Right kidney (tissue), 9 donors: ENCODE data around the gene MYRFL.
"Not testable (repeated sequence)": the region's sequence is repeated elsewhere in the genome, so short reads cannot be mapped to it uniquely, and the experiment has no call there.

Experiments
- DNase-seq: peaks from one replicate; pipeline ENCODE4 v3.0.0-alpha.2; 2016
- long read RNA-seq, 8 donors: transcript quantifications; one replicate each; lab custom pipeline, GENCODE V29; 2026

Gene MYRFL
- long read RNA-seq, donor 1, result 0 reads
- long read RNA-seq, donor 2, result 0 reads
- long read RNA-seq, donor 3, result 0 reads
- long read RNA-seq, donor 4, result 0 reads
- long read RNA-seq, donor 5, result 0 reads
- long read RNA-seq, donor 6, result 0 reads
- long read RNA-seq, donor 7, result 0 reads
- long read RNA-seq, donor 8, partial matches to known transcripts, result 7 of 7 reads
- long read RNA-seq, donor 8, other reads (novel, unspliced or antisense), result 0 of 7 reads

DNA sequence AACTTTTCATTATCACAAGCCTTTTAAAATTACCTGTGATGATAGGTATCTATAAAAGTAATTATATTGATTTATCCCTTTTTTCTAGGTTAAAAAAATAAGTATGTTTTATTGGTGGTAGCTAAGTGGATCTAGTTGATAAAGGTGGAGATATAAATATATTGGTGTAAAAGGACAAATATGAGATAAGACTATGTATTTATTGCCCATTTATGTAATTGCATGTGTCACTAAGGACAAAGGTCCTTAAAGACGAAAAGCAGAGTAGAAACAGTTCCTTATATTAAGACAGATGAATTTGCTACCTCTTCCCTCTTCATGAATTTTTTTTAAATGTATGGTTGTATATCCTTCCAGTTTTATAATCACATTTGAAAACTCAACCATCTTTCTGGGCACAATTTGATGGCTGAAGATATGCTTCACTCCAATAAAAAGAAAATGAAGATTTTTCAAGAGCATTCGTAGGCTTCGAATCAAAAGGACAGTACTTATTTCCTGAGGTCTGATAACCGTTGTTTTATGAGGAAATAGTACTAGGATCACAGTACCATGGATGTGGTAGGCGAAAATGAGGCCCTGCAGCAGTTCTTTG is at the start of gene MYRFL:
TSS of gene MYRFL (plus strand) at position 262 of the 595 bp plus-strand sequence. CDS start at position 553, 291 bp downstream.
- no peak for DNase-seq

DNA sequence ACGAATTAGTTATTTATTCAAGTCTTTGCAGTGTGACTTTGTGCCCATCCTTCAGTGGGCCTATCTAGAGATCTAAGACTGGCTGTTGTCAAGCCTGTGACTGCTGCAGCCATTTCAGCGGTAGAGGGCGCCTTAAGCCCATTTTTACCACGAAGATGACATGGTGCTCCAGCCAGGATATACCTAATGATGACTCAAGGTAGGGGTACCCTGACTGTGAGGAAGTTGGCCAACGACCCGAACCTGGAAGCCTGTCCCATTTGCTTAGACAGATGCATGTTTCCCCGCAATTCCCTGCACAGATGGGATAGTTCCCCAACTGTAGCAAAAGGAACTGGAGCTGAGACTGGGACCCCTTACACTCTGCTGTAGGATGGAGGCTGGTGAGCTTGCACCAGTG is 45.1 kb upstream of the MYRFL start:
- no peak for DNase-seq

DNA sequence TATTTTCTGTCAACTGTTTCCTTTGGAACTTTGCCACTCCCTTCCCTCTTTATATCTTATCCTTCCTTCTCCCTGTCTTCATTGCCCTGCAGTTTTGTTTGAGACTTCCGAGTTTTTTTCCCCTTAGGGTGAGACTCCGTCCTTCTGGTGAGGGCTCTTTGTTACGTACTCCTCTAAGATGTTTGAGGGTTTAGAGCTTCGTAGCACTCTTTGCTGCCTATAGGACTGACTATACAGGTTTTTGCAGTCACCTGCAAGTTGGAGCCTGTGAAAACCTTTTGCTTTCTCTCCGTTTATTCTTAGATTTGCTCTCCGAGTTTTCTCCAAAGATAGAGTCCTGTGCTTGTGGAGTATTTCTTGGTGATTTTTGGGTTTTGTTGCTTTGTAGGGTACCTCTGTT is 41.7 kb upstream of the MYRFL start:
- DNase-seq, result no peak

DNA sequence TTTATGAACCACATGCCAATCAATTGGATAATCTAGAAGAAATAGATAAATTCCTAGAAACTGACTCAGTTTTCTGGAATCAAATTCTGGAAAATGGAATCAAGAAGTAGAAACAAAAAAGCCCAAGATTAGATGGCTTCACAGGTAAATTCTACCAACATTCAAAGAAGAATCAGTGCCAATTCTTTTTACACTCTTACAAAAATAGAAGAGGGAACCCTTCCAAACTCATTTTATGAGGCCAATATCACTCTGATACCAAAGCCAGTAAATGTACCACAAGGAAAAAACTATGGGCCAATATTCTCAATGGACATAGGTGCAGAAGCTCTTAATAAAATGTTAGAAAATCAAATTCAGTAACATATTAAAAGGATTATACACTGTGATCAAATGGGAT is 35.7 kb upstream of the MYRFL start:
- no peak for DNase-seq

DNA sequence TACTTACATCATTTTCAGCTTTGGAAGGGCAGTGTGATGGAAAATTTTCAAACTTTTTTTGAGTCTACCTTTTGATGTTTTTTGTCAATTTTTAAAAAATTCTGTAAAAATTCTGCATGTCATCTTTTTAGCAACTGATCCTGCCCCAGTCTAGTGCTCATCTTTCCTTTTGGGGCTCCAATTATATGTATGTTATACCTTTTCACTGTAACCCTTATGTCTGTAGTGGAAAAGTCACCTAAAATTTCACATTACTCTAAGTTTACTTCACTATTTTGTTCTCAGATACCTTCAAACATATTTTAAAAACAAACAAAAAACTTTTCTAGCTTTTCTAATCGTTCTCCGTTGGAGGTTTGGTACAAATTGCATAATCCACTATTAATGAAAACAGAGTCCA is 32.5 kb upstream of the MYRFL start:
- no peak for DNase-seq

DNA sequence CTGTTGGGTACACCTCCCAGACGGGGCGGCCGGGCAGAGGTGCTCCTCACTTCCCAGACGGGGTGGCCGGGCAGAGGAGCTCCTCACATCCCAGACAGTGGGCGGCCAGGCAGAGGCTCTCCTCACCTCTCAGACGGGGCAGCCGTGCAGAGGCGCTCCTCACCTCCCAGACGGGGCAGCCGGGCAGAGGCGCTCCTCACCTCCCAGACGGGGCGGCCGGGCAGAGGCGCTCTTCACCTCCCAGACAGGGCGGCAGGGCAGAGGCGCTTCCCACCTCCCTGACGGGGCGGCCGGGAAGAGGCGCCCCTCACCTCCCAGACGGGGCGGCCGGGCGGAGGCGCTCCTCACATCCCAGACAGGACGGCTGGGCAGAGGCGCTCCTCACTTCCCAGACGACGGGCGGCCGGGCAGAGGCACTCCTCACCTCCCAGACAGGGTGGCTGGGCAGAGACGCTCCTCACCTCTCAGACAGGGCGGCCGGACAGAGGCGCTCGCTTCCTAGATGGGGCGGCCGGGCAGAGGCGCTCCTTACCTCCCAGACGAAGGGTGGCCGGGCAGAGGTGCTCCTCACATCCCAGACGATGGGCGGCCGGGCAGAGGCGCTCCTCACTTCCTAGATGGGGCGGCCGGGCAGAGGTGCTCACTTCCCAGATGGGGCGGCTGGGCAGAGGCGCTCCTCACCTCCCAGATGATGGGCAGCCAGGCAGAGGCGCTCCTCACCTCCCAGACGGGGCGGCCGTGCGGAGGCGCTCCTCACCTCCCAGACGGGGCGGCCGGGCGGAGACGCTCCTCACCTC is 17.7 kb upstream of the MYRFL start:
- DNase-seq, result not testable (repeated sequence)

DNA sequence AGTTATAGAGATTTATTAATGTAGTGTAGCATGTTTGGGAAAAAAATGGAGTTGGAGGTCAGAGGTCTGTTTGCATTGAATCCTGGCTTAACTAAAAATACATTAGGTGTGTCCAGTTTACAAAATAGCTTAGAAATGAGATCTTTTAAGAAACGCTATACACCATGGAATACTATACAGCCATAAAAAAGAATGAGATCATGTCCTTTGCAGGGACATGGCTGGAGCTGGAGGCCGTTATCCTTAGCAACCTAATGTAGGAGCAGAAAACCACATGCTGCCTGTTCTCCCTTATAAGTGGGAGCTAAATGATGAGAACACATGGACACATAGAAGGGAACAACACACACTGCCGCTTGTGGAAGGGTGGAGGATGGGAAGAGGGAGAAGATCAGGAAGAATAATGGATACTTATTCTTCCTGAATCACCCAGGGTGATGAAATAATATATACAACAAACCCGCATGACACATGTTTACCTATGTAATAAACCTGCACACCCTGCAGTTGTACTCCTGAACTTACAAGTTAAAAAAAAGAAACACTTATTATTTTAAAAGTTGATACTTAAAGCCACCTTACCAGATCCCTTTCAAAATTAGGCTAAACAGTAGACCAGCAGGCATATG is 14.0 kb upstream of the MYRFL start:
- DNase-seq, result no peak

DNA sequence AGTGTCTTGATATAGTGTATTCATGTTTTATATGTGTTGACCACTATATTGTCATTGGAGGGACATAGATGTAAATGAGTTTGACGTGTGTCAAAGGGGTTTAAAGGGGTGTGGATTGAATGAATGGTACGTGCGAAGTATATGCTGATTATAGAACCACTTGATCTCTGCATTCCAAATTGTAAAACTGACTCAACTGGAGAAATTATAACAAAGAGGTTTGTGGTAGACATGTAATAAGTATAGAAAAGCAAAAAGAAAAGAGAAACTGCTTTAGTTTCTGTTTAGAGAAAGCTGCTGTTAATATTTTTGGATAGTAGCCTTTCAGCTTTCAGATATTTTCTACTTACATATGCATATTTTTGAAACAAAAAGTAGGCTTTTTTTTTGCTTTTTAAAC is 8.9 kb upstream of the MYRFL start:
- no peak for DNase-seq

DNA sequence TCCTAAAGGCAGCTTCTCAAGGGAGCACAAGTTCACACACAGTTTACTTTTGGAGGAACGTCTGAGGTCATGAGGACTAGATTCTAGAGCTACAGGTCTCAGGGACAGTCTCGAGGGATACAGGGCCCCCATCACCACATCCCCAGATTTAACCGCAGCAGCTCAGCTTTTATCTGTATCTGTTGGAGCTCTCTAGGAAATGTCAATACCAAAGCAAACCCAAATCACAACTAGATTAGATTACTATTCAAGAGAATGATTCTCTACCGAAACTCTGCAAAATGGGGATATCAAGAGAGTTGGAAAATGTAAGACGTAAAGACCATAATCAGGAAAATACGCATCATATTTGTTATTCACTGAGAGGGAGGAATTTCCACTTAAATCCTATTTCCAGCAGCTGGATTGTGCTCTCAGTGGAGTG is 4.0 kb upstream of the MYRFL start:
- DNase-seq, result no peak

DNA sequence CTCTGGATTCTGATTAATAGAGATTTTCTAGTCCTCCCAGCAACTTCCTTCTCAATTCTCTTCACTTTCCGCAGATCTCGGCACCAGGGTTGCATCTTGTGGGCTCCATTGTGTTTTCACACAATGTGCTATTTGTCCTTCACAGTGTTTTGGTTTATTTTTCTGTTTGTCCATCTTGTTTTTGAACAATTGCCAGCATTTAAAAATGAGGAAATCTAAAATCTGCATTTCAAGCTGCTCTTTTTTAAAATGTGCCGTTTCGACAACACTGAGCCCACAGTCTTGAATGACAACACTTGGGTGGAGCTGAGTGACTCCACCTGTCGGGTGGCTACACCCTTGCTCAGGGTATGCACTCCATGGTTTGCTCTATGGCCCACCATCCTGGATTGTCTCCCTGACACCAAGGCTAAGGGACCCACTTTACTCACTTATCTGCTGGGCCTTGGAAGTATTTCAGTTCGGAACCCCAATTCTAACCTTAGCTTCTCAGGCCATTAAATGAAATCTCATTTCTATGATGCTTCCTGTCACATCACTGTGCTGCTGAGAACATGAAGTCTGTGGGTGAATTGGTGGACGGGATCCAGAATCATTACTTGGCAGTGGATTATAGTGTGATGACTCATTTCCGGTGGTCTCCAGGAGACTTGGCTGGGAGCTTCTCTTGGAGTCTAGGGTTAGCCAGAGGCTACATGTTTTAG is 3.4 kb upstream of the MYRFL start:
- no peak for DNase-seq

DNA sequence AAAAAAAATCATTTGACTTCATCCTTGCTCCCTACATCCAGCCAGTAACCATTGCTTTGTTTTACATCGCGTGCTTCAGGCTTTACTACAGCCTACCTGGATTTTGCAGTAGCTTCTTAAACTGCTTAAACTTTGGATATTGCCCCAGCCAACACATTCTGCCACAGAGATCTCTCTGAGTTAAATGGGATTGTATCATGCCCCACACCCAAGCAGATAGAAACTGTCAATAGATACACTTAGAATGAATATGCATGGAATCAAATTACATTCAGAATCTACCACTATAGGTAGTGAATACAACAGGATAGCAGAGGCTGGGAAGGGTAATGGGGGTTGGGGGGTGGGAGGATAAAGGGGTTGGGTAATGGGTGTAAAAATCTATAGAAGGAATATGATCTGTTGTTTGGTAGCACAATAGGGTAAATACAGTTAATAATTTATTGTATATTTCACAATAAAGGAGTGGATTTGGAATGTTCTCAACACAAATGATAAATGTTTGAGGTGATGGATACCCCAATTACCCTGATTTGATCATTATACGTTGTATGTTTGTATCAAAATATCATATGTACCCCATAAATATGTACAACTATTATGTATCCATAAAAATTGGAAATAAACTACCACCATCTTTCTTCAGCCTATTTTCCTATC is 2.7 kb upstream of the MYRFL start:
- DNase-seq, result no peak

DNA sequence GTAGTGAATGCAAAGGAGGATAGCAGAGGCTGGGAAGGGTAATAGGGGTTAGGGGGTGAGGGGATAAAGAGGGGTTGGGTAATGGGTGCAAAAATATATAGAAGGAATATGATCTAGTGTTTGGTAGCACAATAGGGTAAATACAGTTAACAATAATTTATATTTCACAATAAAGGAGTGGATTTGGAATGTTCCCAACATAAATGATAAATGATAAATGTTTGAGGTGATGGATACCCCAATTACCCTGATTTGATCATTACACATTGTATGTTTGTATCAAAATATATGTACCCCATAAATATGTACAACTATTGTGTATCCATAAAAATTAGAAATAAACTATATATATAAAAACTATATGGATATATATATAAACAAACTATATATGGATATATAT is 999 bp upstream of the MYRFL start:
- DNase-seq, result no peak

DNA sequence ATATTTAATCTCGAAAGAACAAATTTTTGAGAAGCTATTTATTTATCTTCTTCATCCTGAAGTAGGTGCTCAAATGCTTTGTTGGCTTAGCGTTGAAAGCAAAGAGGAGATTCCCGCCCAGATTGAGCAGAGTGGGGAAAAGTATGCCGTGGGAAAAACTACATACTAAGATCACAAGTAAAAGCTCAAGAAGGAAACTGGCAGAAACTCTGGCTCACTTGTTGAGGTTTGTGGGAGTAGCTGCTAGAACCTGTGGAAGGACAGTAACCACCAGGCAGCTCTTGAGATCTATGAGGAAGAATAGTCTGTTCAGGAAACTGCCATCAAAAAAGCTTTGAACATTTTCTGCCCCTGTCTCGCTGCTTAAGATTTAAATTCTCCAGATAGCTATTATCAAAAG is 3.9 kb downstream of the MYRFL start:
- DNase-seq, result no peak

DNA sequence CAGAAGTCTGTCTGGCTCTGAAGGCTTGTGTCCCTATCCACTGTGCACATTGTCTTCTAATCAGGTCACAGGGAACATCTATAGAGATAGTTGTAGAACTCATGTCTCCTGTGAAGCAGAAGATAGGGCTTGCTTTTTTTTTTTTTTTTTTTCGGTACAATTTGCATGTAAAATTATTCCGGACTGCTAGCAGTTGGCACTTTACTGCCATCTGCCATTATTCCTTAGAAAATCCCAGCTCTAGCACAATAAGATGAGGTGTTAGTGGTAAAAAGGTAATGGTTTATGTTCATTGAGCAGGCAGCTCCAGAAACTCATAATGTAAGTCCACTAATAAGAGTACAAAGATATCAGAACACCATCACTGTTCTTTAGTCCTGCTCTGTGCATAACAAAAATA is 8.7 kb downstream of the MYRFL start:
- DNase-seq, result no peak

DNA sequence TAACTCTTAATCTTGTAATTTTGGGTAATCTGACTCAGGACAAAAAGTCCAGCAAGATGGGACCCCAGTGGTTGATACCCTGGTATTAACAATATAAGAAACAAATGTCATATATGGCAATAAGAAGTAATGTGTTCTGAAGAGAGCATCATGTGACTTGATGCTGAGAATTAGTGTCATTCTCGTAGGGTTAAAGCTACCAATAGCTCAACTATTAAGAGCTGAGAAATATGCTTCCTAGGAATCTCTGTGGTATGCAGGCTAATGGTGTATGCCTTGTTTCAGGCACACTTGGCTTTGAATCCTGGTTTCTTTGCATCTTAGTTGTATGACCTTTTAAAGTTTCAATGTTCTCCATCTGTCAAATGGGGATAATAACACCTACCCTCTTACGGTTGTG is 9.1 kb downstream of the MYRFL start:
- no peak for DNase-seq

DNA sequence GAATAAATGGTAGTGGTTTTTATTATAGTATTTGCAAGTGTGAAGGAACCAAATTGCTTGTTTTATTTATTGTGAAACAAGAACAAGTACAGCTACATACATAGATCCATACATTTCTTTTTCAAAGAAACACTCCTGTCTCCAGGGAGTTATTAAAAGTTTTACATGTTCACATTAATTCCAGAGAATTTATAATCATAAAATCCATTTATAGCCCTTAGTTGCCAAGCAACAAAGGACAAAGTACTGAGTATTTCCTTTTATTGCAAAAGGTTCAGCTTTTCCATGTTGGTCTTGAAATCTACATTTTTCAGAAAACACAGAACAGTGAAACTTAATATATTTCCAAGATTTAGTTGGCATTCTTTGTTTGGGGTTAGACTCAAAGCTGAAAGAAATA is 9.5 kb downstream of the MYRFL start:
- DNase-seq, result no peak

DNA sequence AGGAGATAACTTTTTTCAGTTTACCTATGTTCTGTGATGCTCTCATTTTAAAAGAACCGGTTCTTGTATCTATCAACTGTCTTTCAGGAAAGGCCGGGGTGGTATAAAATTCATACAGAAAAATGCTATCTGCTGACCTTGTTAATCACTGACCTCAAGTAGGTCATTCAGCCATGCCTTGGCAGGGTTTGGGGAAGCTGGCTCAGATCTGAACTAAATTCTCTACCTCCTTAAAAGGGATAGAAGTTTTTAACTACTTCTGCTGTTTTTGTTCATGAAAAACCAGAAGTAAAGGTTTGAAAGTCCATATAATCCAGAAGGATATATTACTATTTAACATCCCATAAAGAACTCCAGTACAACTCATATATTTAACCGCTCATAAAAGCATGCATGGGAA is 10.1 kb downstream of the MYRFL start:
- DNase-seq, result no peak

DNA sequence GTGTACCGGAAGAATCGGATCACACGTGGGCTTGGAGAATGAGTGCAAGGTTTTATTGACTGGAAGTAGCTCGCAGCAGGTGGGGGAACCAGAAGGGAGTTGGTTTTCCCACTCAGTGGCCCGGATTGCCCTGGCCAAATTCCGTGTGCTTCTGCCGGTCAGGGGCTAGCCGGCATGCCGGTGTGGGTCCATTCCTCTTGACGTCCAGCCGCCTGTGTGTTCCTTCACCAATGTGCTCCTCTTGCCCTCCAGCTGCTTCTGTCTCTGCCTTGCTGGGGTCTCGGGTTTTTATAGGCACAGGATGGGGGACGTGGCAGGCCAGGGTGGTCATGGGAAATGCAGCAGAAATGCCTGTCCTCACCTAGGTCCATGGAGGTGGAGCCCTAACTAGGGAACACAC is 11.0 kb downstream of the MYRFL start:
- no peak for DNase-seq

DNA sequence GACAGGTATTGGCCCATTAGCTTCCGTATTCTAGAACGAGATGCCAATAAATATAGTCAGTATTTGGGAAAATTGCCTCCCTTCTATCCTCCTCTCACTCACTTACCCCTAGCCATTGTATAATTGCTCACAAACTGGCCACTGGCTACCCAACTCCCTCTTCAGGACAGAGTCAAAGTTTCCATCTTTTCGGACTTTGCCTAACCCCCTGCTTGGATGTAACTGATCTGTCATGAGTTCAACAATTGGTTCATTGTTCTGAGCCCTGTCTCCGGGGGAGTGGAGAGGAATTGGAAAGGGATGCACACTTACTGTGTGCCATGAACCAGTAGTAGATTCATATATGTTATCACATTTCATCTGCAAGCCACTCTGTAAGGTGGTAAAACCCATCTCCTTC is 12.2 kb downstream of the MYRFL start:
- no peak for DNase-seq

DNA sequence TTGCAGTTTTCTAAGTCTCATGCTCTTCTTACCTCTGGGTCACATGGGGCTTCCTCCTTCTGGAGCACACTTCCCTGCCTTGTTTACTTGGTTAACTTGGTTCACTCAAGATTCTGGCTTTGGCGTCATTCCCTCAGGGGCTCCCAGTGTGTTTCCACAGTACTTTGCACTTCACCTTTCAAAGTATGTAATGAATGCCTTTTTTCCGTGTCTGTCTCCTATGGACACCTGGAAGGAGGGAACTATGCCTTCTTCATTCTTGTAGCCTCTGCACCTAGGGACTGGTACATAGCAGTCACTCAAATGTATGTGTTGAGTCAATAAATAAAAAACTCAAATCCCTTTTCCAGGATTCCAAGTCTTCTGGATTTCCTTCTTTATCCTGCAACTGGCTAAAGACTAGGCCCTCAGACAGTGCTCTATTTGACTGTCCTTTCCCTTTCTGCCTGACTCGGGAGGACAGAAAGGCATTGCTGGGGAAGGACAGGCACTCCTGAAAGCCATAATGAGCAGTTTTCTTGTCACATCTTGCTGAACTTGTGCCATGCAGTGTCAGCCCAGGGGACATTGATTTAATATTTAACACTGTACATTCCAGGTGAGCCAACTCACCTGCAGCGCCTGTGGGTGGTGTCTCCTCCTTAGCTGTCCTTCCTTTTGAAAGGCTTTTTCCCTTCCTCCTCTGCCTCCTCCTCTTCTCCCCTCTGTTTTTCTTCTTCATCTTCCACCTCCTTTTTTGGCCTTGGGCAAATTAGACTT is 12.8 kb downstream of the MYRFL start:
- DNase-seq, result no peak

DNA sequence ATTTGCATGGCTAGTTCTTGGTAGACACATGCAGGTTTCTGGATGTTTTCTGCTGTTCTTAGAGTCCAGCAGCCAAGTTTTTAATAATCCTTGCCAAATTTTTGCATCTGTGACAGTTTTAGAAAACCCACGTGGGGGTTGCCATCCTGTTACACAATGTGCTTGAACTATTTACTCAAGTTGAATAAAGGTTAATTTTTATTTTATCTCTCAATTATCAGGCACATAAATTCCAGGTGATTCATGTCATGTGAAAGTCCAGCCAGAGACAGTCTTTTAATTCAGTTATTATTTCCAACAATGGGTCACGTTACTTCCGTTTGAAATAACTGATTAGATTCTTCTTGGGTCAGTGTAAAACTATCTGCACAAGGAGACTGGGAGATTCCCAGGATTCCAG is 15.7 kb downstream of the MYRFL start:
- DNase-seq, result no peak
